Endothelial cell of umbilical vein (primary cell): ENCODE measurements around the gene PAK2. TPM values are rescaled to one million over a fixed set of nuclear protein-coding genes. Genes with fewer than 3 reads are reported as not detected.

Experiments used
- BruUV-seq: library from RNA; stranded (reverse); fragments of 400-500 nt; replicated peaks from 2 replicates; lab custom pipeline; 2021; lab: Mats Ljungman, UMichigan
- CTCF ChIA-PET: fragments of 300-600, 350-600 bp; sonication (Branson Sonifier 250); formaldehyde crosslinking; loops from one replicate; lab custom pipeline; 2021; ENCODE audit warnings: antibody characterized with exemption, inconsistent platforms; lab: Charles Lee
- POLR2A ChIA-PET: fragments of 300-600, 350-600 bp; sonication (Branson Sonifier 250); formaldehyde crosslinking; loops from one replicate; lab custom pipeline; 2021; ENCODE audit warnings: antibody characterized with exemption, inconsistent platforms; lab: Charles Lee
- DNase-seq: peaks from one replicate; pipeline ENCODE4 v3.0.0-alpha.2; 2011; ENCODE audit warnings: low read depth, low spot score
- FAIRE-seq: peaks from 2 replicates; lab custom pipeline; 2011; peaks lifted over from hg19 to GRCh38; lab: Jason Lieb, UNC
- H2AFZ ChIP-seq: 2 replicates; pipeline ENCODE4 v1.6.0; 2012; ENCODE audit warnings: low read depth, low read length, control low read depth, inconsistent platforms
- H3K27ac ChIP-seq: 2 replicates; pipeline ENCODE4 v1.5.1; 2011; ENCODE audit warnings: low read depth, mild to moderate bottlenecking, control low read depth, low read length, moderate library complexity; ENCODE audit not compliant: insufficient read depth
- H3K27me3 ChIP-seq, 2 experiments: 2 replicates each; pipeline versions ENCODE4 v1.6.0 to v1.6.1; 2011; ENCODE audit warnings: low read length in 2 of 2, mixed read lengths in 1 of 2; ENCODE audit not compliant: control insufficient read depth in 2 of 2, insufficient read depth in 2 of 2
- H3K36me3 ChIP-seq, 2 experiments: 2 replicates in 1 of 2; 3 replicates in 1 of 2; pipeline ENCODE4 v1.5.1; 2011; ENCODE audit warnings: low read length in 2 of 2, mild to moderate bottlenecking in 1 of 2, moderate library complexity in 1 of 2; ENCODE audit not compliant: control insufficient read depth in 2 of 2, insufficient read depth in 2 of 2; ENCODE audit errors: extremely low read depth in 1 of 2
- H3K4me1 ChIP-seq: 3 replicates; pipeline ENCODE4 v1.5.1; 2011; ENCODE audit warnings: mild to moderate bottlenecking, low read length; ENCODE audit not compliant: control insufficient read depth, insufficient read depth; ENCODE audit errors: extremely low read depth
- H3K4me2 ChIP-seq: 2 replicates; pipeline ENCODE4 v1.6.1; 2011; ENCODE audit warnings: low read length, control low read depth, mixed read lengths; ENCODE audit not compliant: insufficient read depth
- H3K4me3 ChIP-seq, 3 experiments: fragments of 200-600 bp in 1 of 3; sonication (generic), shearing (Covaris generic) in 1 of 3; replicated peaks in 1 of 3; 2 replicates each; pipeline ENCODE4 v1.5.1; 2011 to 2016; ENCODE audit warnings: control low read depth in 3 of 3, low read length in 3 of 3, mild to moderate bottlenecking in 2 of 3, inconsistent platforms in 1 of 3, low read depth in 1 of 3, moderate library complexity in 1 of 3; ENCODE audit not compliant: insufficient read depth in 1 of 3
- H3K79me2 ChIP-seq: 2 replicates; pipeline ENCODE4 v1.6.0; 2012; ENCODE audit warnings: low read length, inconsistent platforms; ENCODE audit not compliant: control insufficient read depth, insufficient read depth
- H3K9ac ChIP-seq: replicated peaks from 2 replicates; pipeline ENCODE3; 2011; ENCODE audit warnings: low read length, control low read depth; ENCODE audit not compliant: insufficient read depth; ENCODE audit errors: extremely low read depth
- H3K9me1 ChIP-seq: replicated peaks from 3 replicates; pipeline ENCODE4 v1.6.0; 2011; ENCODE audit warnings: mild to moderate bottlenecking, low read length; ENCODE audit not compliant: control insufficient read depth, insufficient read depth; ENCODE audit errors: extremely low read depth
- H3K9me3 ChIP-seq: replicated peaks from 2 replicates; pipeline ENCODE4 v1.5.1; 2012; ENCODE audit warnings: low read length, inconsistent platforms; ENCODE audit not compliant: control insufficient read depth, insufficient read depth
- H4K20me1 ChIP-seq: replicated peaks from 2 replicates; pipeline ENCODE3; 2011; ENCODE audit warnings: mild to moderate bottlenecking, low read length; ENCODE audit not compliant: control insufficient read depth, insufficient read depth; ENCODE audit errors: extremely low read depth
- CTCF ChIP-seq, 2 donors: IDR thresholded peaks; 1 replicate in 1 of 2; 2 replicates in 1 of 2; pipeline ENCODE4 v1.5.1; 2011; ENCODE audit warnings: low read length in 2 of 2, mild to moderate bottlenecking in 2 of 2, moderate library complexity in 2 of 2, control low read depth in 1 of 2, inconsistent platforms in 1 of 2, low read depth in 1 of 2; ENCODE audit not compliant: insufficient read depth in 1 of 2; ENCODE audit errors: extremely low read depth in 1 of 2
- EZH2 ChIP-seq: IDR thresholded peaks from 2 replicates; pipeline ENCODE4 v1.6.1; 2012; ENCODE audit warnings: borderline replicate concordance, low read depth, mild to moderate bottlenecking, moderate library complexity, low read length, inconsistent platforms; ENCODE audit not compliant: severe bottlenecking
- FOS ChIP-seq: IDR thresholded peaks from 2 replicates; pipeline ENCODE4 v1.6.1; 2011; ENCODE audit warnings: mild to moderate bottlenecking, low read length, moderate library complexity, borderline replicate concordance; ENCODE audit not compliant: insufficient read depth
- GATA2 ChIP-seq: IDR thresholded peaks from 2 replicates; pipeline ENCODE4 v1.7.0; 2011; ENCODE audit warnings: low read depth, mild to moderate bottlenecking, moderate library complexity, mixed read lengths, low read length; ENCODE audit not compliant: insufficient read length, insufficient read depth
- JUN ChIP-seq: IDR thresholded peaks from 2 replicates; pipeline ENCODE4 v1.6.1; 2011; ENCODE audit warnings: borderline replicate concordance, low read depth; ENCODE audit not compliant: insufficient read length, insufficient read depth
- MAX ChIP-seq: IDR thresholded peaks from 2 replicates; pipeline ENCODE4 v1.6.1; 2011; ENCODE audit not compliant: insufficient read depth, insufficient read length
- MYC ChIP-seq: IDR thresholded peaks from one replicate; pipeline ENCODE4 v1.6.1; 2011; ENCODE audit warnings: mild to moderate bottlenecking, low read depth, low read length
- POLR2A ChIP-seq: IDR thresholded peaks from 2 replicates; pipeline ENCODE4 v1.6.1; 2012; ENCODE audit warnings: low read depth, mild to moderate bottlenecking, control low read depth, low read length
- POLR2AphosphoS5 ChIP-seq: IDR thresholded peaks from 2 replicates; pipeline ENCODE4 v1.6.1; 2012; ENCODE audit warnings: low read depth, mild to moderate bottlenecking, control low read depth, low read length, moderate library complexity; ENCODE audit not compliant: insufficient read depth
- dilution Hi-C: fragments of 300-500 bp; cut with MboI; formaldehyde crosslinking; loops from one replicate; pipeline ENCODE4 v1.15.0; 2019; ENCODE audit warnings: low sequenced_read_pairs; ENCODE audit not compliant: extremely low pct_ligation_motif_present
- intact Hi-C: fragments of 100-400 bp; cut with micrococcal nuclease; formaldehyde crosslinking; loops from one replicate; pipeline ENCODE4 v1.10.0; 2022
- polyA plus RNA-seq, 4 experiments: library from polyadenylated mRNA; depleted of rRNA in 3 of 4; stranded (reverse) in 3 of 4; unstranded in 1 of 4; fragments of >200 nt; gene quantifications; 2 replicates each; pipeline versions ENCODE4 v1.2.1 to v1.2.3, GENCODE V29; 2011 to 2012; ENCODE audit warnings: missing spikeins in 1 of 4
- total RNA-seq: library from RNA; stranded (reverse); gene quantifications from 2 replicates; pipeline ENCODE4 v1.2.3, GENCODE V29; 2021

The PAK2 gene
- total and polyA plus RNA-seq, 2 donors (not counting 3 experiments of a cell fraction or from before 2014, with no cell fraction given), result 22.6 to 98.9 TPM

- intact Hi-C loops, result no loop called here
- FAIRE-seq (no peak), DNase-seq (no peak)
- H3K4me3 ChIP-seq, result no peak overlapping the region
- H2AFZ ChIP-seq, result no peak overlapping the region
- H3K4me2 ChIP-seq, result no peak overlapping the region
- H3K9me1 ChIP-seq, result no peaks in the 10 kb centered on the region
- no peak overlapping the region for H3K27ac ChIP-seq
- CTCF ChIA-PET, result no interaction called here
- H3K79me2 ChIP-seq, result peaks cover 56% of the 10 kb centered on the region
- no peaks in the 10 kb centered on the region for H3K4me1 ChIP-seq
- POLR2A ChIA-PET, result no interaction called here
- dilution Hi-C loops, result no loop called here
- no peaks in the 10 kb centered on the region for H3K9me3 ChIP-seq
- BruUV-seq, result no TSS peak
- peaks cover 4% of the 10 kb centered on the region for H4K20me1 ChIP-seq
- H3K9ac ChIP-seq, result no peak overlapping the region
- peaks cover 4 to 8% of the 10 kb centered on the region in 2 experiments for H3K36me3 ChIP-seq
- TF ChIP-seq POLR2AphosphoS5 (no peak), MYC (no peak), EZH2 (no peak), JUN (no peak), POLR2A (no peak), GATA2 (no peak), FOS (no peak), CTCF (IDR thresholded peaks at IDR 0.05; ENCODE audit: extremely low read depth in 1 of 2, insufficient read depth in 1 of 2, low read depth in 1 of 2, low read length in 2 of 2) (no peak), MAX (no peak)
- no peaks in the 10 kb centered on the region for H3K27me3 ChIP-seq
These were observed 42.9 kb downstream of the PAK2 start for GRCh38 chr3:196782511-196782910.
